ENCODE results near the gene ZNF275. TPM values are rescaled to one million over a fixed set of nuclear protein-coding genes. Genes with fewer than 3 reads are reported as not detected.
"Not testable (repeated sequence)": the region's sequence is repeated elsewhere in the genome, so short reads cannot be mapped to it uniquely, and the experiment has no call there.

Gene ZNF275
- total and polyA plus RNA-seq, 9 donors: 27.5 to 75.9 (median 49.6) TPM

DNA sequence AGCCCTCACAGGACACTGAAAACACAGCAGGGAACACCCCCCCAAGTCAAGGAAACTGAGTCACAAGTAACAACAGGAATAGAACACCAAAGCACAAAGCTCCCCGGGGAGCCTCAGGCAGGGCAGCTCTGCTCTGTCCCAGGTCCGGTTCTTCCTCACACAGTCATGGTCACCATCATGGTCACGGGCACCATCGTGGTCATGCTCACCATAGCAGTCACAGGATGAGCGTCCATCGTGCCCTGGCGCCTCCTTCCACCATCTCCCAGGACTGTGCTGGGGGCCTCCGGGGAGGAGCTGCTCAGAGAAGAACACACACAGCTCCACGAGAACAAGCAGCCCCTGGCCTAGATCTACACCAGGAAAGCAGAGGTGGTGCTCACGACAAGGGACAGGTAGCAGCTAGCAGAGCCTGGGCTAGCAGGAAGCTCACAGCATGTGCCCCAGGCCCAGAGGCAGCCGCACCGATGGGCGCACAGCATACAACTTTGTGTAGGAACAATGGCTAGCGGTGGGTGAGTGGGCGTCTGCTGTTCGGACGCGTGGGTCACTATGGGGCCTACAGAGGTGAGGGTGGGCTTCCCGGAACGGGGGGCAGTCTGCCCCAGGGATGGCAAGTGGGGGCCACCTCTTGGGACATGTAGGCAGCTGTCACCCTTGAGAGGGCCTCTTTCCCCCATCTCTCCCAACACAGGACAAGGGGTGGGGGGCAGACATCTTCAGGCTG lies 15.8 kb upstream of the ZNF275 start:
- TF ChIP-seq, protein P1, sequence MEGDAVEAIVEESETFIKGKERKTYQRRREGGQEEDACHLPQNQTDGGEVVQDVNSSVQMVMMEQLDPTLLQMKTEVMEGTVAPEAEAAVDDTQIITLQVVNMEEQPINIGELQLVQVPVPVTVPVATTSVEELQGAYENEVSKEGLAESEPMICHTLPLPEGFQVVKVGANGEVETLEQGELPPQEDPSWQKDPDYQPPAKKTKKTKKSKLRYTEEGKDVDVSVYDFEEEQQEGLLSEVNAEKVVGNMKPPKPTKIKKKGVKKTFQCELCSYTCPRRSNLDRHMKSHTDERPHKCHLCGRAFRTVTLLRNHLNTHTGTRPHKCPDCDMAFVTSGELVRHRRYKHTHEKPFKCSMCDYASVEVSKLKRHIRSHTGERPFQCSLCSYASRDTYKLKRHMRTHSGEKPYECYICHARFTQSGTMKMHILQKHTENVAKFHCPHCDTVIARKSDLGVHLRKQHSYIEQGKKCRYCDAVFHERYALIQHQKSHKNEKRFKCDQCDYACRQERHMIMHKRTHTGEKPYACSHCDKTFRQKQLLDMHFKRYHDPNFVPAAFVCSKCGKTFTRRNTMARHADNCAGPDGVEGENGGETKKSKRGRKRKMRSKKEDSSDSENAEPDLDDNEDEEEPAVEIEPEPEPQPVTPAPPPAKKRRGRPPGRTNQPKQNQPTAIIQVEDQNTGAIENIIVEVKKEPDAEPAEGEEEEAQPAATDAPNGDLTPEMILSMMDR (IDR thresholded peaks at IDR 0.05): no peak
- TF ChIP-seq POLR2A (IDR thresholded peaks at IDR 0.05): no peak
- TF ChIP-seq EP300 (IDR thresholded peaks at IDR 0.05): no peak
- H3K4me1 ChIP-seq (ENCODE audit: insufficient read depth): no peaks in the 10 kb centered on the region
- intact Hi-C loops (cut with DNase I): loop anchor here in 1 of 4 donors (5.0 kb wide), 1 partner anchor 256 kb away; no protein-coding TSS in a partner anchor
- DNase-seq: no peak
- no peaks in the 10 kb centered on the region for H3K9me3 ChIP-seq
- no peak overlapping the region for H3K27ac ChIP-seq
- WGBS, 3 donors: 87 to 90% (median 89%) methylated on average over 17 to 20 of the region's 20 CpGs
- H3K36me3 ChIP-seq: no peaks in the 10 kb centered on the region
- no peaks in the 10 kb centered on the region for H3K27me3 ChIP-seq
- H3K4me3 ChIP-seq: no peak overlapping the region

DNA sequence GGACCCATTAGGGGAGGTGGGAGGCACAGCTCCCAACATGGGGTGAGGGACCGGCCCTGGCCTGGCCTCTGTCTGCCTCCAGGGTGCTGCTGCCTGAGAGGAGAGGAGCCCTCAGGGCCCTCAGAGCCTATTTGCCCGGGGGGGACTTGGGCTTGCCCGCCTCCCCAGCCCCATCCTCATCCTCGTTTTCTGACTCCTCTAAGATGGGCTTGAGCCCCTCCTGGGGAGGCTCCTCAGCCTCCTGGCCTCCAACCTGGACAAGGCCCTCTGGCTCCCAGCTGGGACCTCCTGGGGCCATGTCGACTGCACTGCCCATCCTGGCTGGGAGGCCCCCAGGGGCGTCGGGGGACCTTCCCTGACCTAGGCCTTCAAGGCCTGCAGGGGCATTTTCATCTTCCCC lies 15.1 kb upstream of the ZNF275 start:
- Histone ChIP-seq H3K4me1 (ENCODE audit: insufficient read depth) (no peaks in the 10 kb centered on the region), H3K27me3 (no peaks in the 10 kb centered on the region), H3K4me3 (no peak overlapping the region), H3K9me3 (no peaks in the 10 kb centered on the region), H3K36me3 (no peaks in the 10 kb centered on the region), H3K27ac (no peak overlapping the region)
- TF ChIP-seq, protein P1 (IDR thresholded peaks at IDR 0.05): no peak
- TF ChIP-seq EP300 (IDR thresholded peaks at IDR 0.05): no peak
- no peak for TF ChIP-seq POLR2A (IDR thresholded peaks at IDR 0.05)
- 73 to 92% (median 90%) methylated on average over 6 to 7 of the region's 7 CpGs for WGBS, 3 donors
- intact Hi-C loops (cut with DNase I): loop anchor here in 1 of 4 donors (5.0 kb wide), 1 partner anchor 257 kb away; no protein-coding TSS in a partner anchor
- no peak for DNase-seq

DNA sequence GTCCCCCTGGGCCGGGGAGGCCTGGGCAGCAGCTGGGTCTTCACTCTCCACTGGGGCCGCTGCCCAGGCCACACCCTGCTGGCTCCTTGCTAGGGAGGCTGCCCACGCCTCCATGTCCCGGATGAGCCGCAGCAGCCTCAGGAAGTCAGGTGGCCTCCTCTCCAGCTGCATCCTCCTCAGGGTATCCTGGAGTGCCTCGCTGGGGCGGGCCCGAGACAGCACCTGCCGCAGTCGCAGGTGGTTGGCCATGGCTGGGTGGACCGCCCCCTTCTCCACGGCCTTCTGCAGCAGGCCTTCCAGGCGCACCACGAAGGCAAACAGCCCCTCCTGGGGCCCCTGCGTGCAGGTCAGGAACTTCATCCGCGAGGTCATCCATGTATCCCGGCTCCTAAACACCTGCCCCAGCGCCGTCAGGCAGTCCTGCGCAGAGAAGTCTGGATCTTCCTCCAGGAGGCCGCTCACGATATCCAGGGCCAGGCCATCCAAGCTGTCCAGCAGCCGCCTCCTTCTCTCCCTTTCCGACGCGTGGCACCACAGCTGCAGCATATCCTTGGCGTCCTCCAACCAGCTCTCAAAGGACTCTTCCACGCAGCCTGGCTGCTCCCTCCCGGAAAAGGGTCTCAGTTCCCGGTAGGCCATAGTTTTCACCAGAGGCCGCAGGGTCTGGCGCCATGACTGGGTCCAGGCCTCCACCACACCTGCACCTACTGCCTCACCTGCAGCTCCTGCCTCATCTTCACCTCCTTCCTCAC lies 14.5 kb upstream of the ZNF275 start:
- Histone ChIP-seq H3K4me3 (no peak overlapping the region), H3K27me3 (no peaks in the 10 kb centered on the region), H3K4me1 (ENCODE audit: insufficient read depth) (no peaks in the 10 kb centered on the region), H3K27ac (no peak overlapping the region), H3K9me3 (no peaks in the 10 kb centered on the region), H3K36me3 (no peaks in the 10 kb centered on the region)
- TF ChIP-seq POLR2A (IDR thresholded peaks at IDR 0.05) (no peak), EP300 (IDR thresholded peaks at IDR 0.05) (no peak)
- TF ChIP-seq, protein P1 (IDR thresholded peaks at IDR 0.05): no peak
- DNase-seq: no peak
- intact Hi-C loops (cut with DNase I): loop anchor here in 1 of 4 donors (5.0 kb wide), 1 partner anchor 257 kb away; no protein-coding TSS in a partner anchor
- WGBS, 3 donors: 88 to 93% (median 89%) methylated on average over 29 to 33 of the region's 33 CpGs

- H3K36me3 ChIP-seq; H3K4me3 ChIP-seq; DNase-seq; intact Hi-C loops (cut with DNase I); H3K27me3 ChIP-seq; H3K9me3 ChIP-seq; H3K27ac ChIP-seq; H3K4me1 ChIP-seq (ENCODE audit: insufficient read depth): not testable (repeated sequence)
- 72 to 100% (median 97%) methylated on average over 1 of the region's 1 CpG for WGBS, 3 donors
Measured at GRCh38 chrX:153320047-153320443, 13.9 kb upstream of the ZNF275 start.
